Panc1 (cell line): ENCODE results near the gene ABCC11. TPM values are rescaled to one million over a fixed set of nuclear protein-coding genes. Genes with fewer than 3 reads are reported as not detected.

Source experiments
- ATAC-seq: fragments of 200-7000 bp; cut with Tn5 transposase; 2 replicates; pipeline ENCODE4 v1.9.1; 2020; ENCODE audit warnings: mild to moderate bottlenecking, moderate library complexity
- BruUV-seq: library from RNA; stranded (reverse); fragments of 400-500 nt; replicated peaks from 2 replicates; lab custom pipeline; 2021; lab: Mats Ljungman, UMichigan
- CTCF ChIA-PET: fragments of 300-600 bp; sonication (Branson Sonifier 250); formaldehyde crosslinking; loops from one replicate; lab custom pipeline; 2022; ENCODE audit warnings: antibody characterized with exemption; lab: Charles Lee
- POLR2A ChIA-PET: fragments of 300-600 bp; sonication (Branson Sonifier 250); formaldehyde crosslinking; loops from one replicate; lab custom pipeline; 2022; ENCODE audit warnings: antibody characterized with exemption; lab: Charles Lee
- DNase-seq: peaks from one replicate; pipeline ENCODE4 v3.0.0-alpha.2; 2010; ENCODE audit warnings: low read depth, low spot score
- H3K27ac ChIP-seq: 2 replicates; pipeline ENCODE4 v1.5.1; 2011; ENCODE audit warnings: mild to moderate bottlenecking, low read length, inconsistent platforms
- H3K27me3 ChIP-seq: fragments of 200-500 bp; sonication (Bioruptor generic); 2 replicates; pipeline ENCODE4 v1.6.0; 2014; ENCODE audit warnings: low read length, inconsistent platforms; ENCODE audit not compliant: control insufficient read depth, insufficient read depth
- H3K36me3 ChIP-seq: fragments of 200-500 bp; sonication (Bioruptor generic); 2 replicates; pipeline ENCODE4 v1.5.1; 2014; ENCODE audit warnings: inconsistent platforms, mild to moderate bottlenecking, low read length, moderate library complexity; ENCODE audit not compliant: control insufficient read depth, insufficient read depth
- H3K4me1 ChIP-seq: 2 replicates; pipeline ENCODE4 v1.5.1; 2011; ENCODE audit warnings: inconsistent platforms, mild to moderate bottlenecking, low read length, moderate library complexity; ENCODE audit not compliant: control insufficient read depth, insufficient read depth
- H3K4me3 ChIP-seq, 2 experiments: 2 replicates each; pipeline ENCODE4 v1.5.1; 2011 to 2012; ENCODE audit warnings: low read depth in 2 of 2, low read length in 2 of 2, mild to moderate bottlenecking in 2 of 2, inconsistent platforms in 1 of 2, moderate library complexity in 1 of 2
- H3K9me3 ChIP-seq: fragments of 200-500 bp; sonication (Bioruptor generic); 2 replicates; pipeline ENCODE4 v1.5.1; 2014; ENCODE audit warnings: low read depth, mild to moderate bottlenecking, inconsistent platforms, low read length, moderate library complexity; ENCODE audit not compliant: control insufficient read depth, insufficient read depth
- POLR2AphosphoS5 ChIP-seq: IDR thresholded peaks from 2 replicates; pipeline ENCODE4 v1.6.1; 2012; ENCODE audit warnings: mild to moderate bottlenecking, low read depth, low read length, moderate library complexity
- SIN3A ChIP-seq: IDR thresholded peaks from 2 replicates; pipeline ENCODE4 v1.6.1; 2012; ENCODE audit warnings: low read depth, mild to moderate bottlenecking, low read length, moderate library complexity, borderline replicate concordance; ENCODE audit not compliant: insufficient read depth
- TCF7L2 ChIP-seq: IDR thresholded peaks from 2 replicates; pipeline ENCODE4 v1.6.1; 2011; ENCODE audit warnings: mild to moderate bottlenecking, low read depth, low read length, inconsistent platforms
- in situ Hi-C: cut with HindIII; loops from 2 replicates; pipeline ENCODE4 v1.10.0; 2016; ENCODE audit warnings: low sequenced_read_pairs, low pct_unique_long_range_greater_than_20kb
- intact Hi-C: fragments of 100-400 bp; cut with micrococcal nuclease; formaldehyde crosslinking; loops from one replicate; pipeline ENCODE4 v1.10.0; 2022; ENCODE audit not compliant: unreplicated experiment
- total RNA-seq: library from RNA; stranded (reverse); gene quantifications from one replicate; pipeline ENCODE4 v1.2.1, GENCODE V29; 2021; ENCODE audit not compliant: unreplicated experiment
- TF ChIP-seq, protein P1 (sequence below), 2 experiments: IDR thresholded peaks; 2 replicates each; pipeline ENCODE4 v1.6.1; 2011 to 2012; ENCODE audit warnings: low read depth in 2 of 2, control low read depth in 1 of 2, low read length in 1 of 2, mild to moderate bottlenecking in 1 of 2, moderate library complexity in 1 of 2; ENCODE audit not compliant: insufficient read depth in 1 of 2
- TF ChIP-seq, protein P2 (sequence below): fragments of 450-650 bp; IDR thresholded peaks from 2 replicates; pipeline ENCODE4 v1.5.1; 2017; ENCODE audit warnings: mild to moderate bottlenecking

The ABCC11 gene
- total RNA-seq, 1 experiment from 2014 or later: not detected

DNA sequence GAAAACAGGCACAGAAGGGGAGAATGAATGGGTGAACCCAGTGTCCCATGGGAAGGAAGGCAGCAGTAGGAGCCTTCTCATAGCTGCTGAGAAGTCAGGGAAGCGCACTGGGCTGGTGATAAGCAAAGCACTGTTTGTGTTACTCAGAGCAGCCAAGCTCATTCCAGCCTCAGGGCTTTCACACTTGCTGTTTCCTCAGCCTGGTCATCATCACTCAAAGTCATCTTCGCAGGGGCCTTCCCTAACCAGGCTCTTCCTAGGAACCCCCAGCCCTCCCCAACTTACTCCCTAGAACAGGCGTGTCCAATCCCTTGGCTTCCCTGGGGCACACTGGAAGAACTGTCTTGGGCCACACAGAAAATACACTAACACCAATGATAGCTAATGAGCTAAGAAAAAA, 35.3 kb downstream of the ABCC11 start:
- intact Hi-C loops: no loop called here
- Histone ChIP-seq H3K27ac (no peak overlapping the region), H3K36me3 (no peaks in the 10 kb centered on the region), H3K27me3 (no peaks in the 10 kb centered on the region), H3K9me3 (no peaks in the 10 kb centered on the region), H3K4me1 (no peaks in the 10 kb centered on the region), H3K4me3 (no peak overlapping the region)
- ChIA-PET CTCF (interaction anchor here (1.2 kb wide), 1 partner anchor 19 kb away, joined by 7 read pairs; no protein-coding TSS in a partner anchor), POLR2A (no interaction called here)
- ATAC-seq (no peak), DNase-seq (no peak)
- TF ChIP-seq TCF7L2: no peak
- TF ChIP-seq, protein P1, sequence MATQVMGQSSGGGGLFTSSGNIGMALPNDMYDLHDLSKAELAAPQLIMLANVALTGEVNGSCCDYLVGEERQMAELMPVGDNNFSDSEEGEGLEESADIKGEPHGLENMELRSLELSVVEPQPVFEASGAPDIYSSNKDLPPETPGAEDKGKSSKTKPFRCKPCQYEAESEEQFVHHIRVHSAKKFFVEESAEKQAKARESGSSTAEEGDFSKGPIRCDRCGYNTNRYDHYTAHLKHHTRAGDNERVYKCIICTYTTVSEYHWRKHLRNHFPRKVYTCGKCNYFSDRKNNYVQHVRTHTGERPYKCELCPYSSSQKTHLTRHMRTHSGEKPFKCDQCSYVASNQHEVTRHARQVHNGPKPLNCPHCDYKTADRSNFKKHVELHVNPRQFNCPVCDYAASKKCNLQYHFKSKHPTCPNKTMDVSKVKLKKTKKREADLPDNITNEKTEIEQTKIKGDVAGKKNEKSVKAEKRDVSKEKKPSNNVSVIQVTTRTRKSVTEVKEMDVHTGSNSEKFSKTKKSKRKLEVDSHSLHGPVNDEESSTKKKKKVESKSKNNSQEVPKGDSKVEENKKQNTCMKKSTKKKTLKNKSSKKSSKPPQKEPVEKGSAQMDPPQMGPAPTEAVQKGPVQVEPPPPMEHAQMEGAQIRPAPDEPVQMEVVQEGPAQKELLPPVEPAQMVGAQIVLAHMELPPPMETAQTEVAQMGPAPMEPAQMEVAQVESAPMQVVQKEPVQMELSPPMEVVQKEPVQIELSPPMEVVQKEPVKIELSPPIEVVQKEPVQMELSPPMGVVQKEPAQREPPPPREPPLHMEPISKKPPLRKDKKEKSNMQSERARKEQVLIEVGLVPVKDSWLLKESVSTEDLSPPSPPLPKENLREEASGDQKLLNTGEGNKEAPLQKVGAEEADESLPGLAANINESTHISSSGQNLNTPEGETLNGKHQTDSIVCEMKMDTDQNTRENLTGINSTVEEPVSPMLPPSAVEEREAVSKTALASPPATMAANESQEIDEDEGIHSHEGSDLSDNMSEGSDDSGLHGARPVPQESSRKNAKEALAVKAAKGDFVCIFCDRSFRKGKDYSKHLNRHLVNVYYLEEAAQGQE (IDR thresholded peaks at IDR 0.05; ENCODE audit: insufficient read depth in 1 of 2, low read depth in 2 of 2, low read length in 1 of 2): no peak
- no peak for TF ChIP-seq POLR2AphosphoS5
- TF ChIP-seq, protein P2, sequence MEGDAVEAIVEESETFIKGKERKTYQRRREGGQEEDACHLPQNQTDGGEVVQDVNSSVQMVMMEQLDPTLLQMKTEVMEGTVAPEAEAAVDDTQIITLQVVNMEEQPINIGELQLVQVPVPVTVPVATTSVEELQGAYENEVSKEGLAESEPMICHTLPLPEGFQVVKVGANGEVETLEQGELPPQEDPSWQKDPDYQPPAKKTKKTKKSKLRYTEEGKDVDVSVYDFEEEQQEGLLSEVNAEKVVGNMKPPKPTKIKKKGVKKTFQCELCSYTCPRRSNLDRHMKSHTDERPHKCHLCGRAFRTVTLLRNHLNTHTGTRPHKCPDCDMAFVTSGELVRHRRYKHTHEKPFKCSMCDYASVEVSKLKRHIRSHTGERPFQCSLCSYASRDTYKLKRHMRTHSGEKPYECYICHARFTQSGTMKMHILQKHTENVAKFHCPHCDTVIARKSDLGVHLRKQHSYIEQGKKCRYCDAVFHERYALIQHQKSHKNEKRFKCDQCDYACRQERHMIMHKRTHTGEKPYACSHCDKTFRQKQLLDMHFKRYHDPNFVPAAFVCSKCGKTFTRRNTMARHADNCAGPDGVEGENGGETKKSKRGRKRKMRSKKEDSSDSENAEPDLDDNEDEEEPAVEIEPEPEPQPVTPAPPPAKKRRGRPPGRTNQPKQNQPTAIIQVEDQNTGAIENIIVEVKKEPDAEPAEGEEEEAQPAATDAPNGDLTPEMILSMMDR: no peak
- no peak for TF ChIP-seq SIN3A
- in situ Hi-C loops: no loop called here
- BruUV-seq: no TSS peak

DNA sequence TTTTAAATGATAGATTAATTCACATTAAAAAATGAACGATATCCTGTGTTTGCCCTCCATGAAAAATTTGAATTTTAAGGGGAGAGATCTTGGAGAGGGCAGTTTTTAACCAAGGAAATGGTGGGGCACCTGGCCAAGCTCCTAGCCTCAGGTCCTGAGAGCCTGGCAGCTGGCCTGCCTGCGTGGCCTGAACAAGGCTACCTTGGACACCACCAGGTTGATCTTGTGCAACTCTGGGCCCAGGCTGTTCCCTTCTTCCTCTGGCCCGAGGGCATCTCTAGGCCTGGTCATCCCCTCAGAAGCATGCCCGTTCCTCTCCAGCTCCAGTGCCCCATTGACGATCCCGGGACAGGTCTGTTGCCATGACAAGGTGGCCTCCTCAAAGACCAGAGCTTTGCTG, 36.6 kb downstream of the ABCC11 start:
- no peak for ATAC-seq
- no peak for DNase-seq

More for the DNA sequence above, 36.6 kb downstream of the ABCC11 start:
- no peaks in the 10 kb centered on the region for H3K4me1 ChIP-seq
- no peak overlapping the region for H3K4me3 ChIP-seq
- no TSS peak for BruUV-seq
- POLR2A ChIA-PET: no interaction called here
- in situ Hi-C loops (no loop called here), intact Hi-C loops (no loop called here)
- no peaks in the 10 kb centered on the region for H3K36me3 ChIP-seq
- no peak overlapping the region for H3K27ac ChIP-seq
- H3K27me3 ChIP-seq: no peaks in the 10 kb centered on the region
- CTCF ChIA-PET: no interaction called here
- no peaks in the 10 kb centered on the region for H3K9me3 ChIP-seq
- TF ChIP-seq POLR2AphosphoS5: no peak
- no peak for TF ChIP-seq SIN3A
- TF ChIP-seq, protein P2: no peak
- TF ChIP-seq, protein P1 (IDR thresholded peaks at IDR 0.05; ENCODE audit: insufficient read depth in 1 of 2, low read depth in 2 of 2, low read length in 1 of 2): no peak
- no peak for TF ChIP-seq TCF7L2
